Glutamatergic neuron (in vitro differentiated cells): Measurements from ENCODE around the gene VSTM5. TPM values are rescaled to one million over a fixed set of nuclear protein-coding genes. Genes with fewer than 3 reads are reported as not detected.
A peak's percentile ranks its signal among the peaks of the same experiment; 100 is the strongest.
"Not testable (repeated sequence)": the region's sequence is repeated elsewhere in the genome, so short reads cannot be mapped to it uniquely, and the experiment has no call there.

Source experiments
- DNase-seq: peaks from one replicate; pipeline ENCODE4 v3.0.0; 2022
- H3K27ac Mint-ChIP-seq: one replicate; pipeline ENCODE4 v1.8.0; 2020; ENCODE audit warnings: mild to moderate bottlenecking, mixed read lengths, inconsistent platforms; ENCODE audit not compliant: unreplicated experiment
- H3K27me3 Mint-ChIP-seq: one replicate; pipeline ENCODE4 v1.8.0; 2020; ENCODE audit warnings: mild to moderate bottlenecking, moderate library complexity, mixed read lengths, inconsistent platforms; ENCODE audit not compliant: unreplicated experiment
- H3K36me3 Mint-ChIP-seq: one replicate; pipeline ENCODE4 v1.8.0; 2020; ENCODE audit warnings: mild to moderate bottlenecking, mixed read lengths, inconsistent platforms; ENCODE audit not compliant: unreplicated experiment
- H3K4me1 Mint-ChIP-seq: one replicate; pipeline ENCODE4 v1.8.0; 2020; ENCODE audit warnings: mild to moderate bottlenecking, low read depth, mixed read lengths, inconsistent platforms; ENCODE audit not compliant: unreplicated experiment
- H3K4me3 Mint-ChIP-seq: one replicate; pipeline ENCODE4 v1.8.0; 2020; ENCODE audit warnings: mild to moderate bottlenecking, mixed read lengths, inconsistent platforms; ENCODE audit not compliant: unreplicated experiment
- H3K9me3 Mint-ChIP-seq: one replicate; pipeline ENCODE4 v1.8.0; 2020; ENCODE audit warnings: mild to moderate bottlenecking, moderate library complexity, mixed read lengths, inconsistent platforms; ENCODE audit not compliant: unreplicated experiment
- CTCF ChIP-seq: fragments of 200-600 bp; sonication (generic); IDR thresholded peaks from one replicate; pipeline ENCODE4 v1.5.0; 2021; ENCODE audit not compliant: partially characterized antibody, unreplicated experiment
- total RNA-seq: library from RNA; stranded (reverse); fragmentation: NEBNext Ultra II Directional; extraction: Animal tissue kit (Norgen Biotek cat#: 25700); gene quantifications from one replicate; pipeline ENCODE4 v1.2.1, GENCODE V29; 2021; ENCODE audit not compliant: unreplicated experiment

The VSTM5 gene
- total RNA-seq, 1 donor from 2014 or later: 2.0 TPM

- Mint-ChIP-seq H3K27ac (peak within 1 kb of the TSS; percentile 97), H3K36me3 (no peaks in the 10 kb centered on the region), H3K27me3 (peaks cover 4% of the 10 kb centered on the region), H3K9me3 (peaks cover 9% of the 10 kb centered on the region), H3K4me3 (peak within 1 kb of the TSS; percentile 99), H3K4me1 (peaks cover 7% of the 10 kb centered on the region)
- DNase-seq: peak; percentile 91
- peak; percentile 41 for TF ChIP-seq CTCF
These were observed 66.1 kb downstream of the VSTM5 start, which contains the start of gene MED17 for GRCh38 chr11:93784145-93784934. TSS of gene MED17 (plus strand) at chr11:93784282. CDS start at chr11:93784514, 232 bp downstream.

GRCh38 chr11:93783765-93784144, 66.7 kb downstream of the VSTM5 start:
- H3K4me3 Mint-ChIP-seq: peak overlapping the region; percentile 99
- H3K9me3 Mint-ChIP-seq: peaks cover 9% of the 10 kb centered on the region
- peaks cover 6% of the 10 kb centered on the region for H3K4me1 Mint-ChIP-seq
- H3K36me3 Mint-ChIP-seq: no peaks in the 10 kb centered on the region
- peak overlapping the region; percentile 97 for H3K27ac Mint-ChIP-seq
- TF ChIP-seq CTCF: peak; percentile 41
- no peak for DNase-seq
- H3K27me3 Mint-ChIP-seq: peaks cover 4% of the 10 kb centered on the region

GRCh38 chr11:93783362-93783761, 67.1 kb downstream of the VSTM5 start:
- DNase-seq: no peak
- Mint-ChIP-seq H3K9me3 (peaks cover 9% of the 10 kb centered on the region), H3K4me3 (peak overlapping the region; percentile 99), H3K4me1 (peaks cover 4% of the 10 kb centered on the region), H3K27me3 (peaks cover 4% of the 10 kb centered on the region), H3K27ac (no peak overlapping the region), H3K36me3 (no peaks in the 10 kb centered on the region)
- no peak for TF ChIP-seq CTCF

GRCh38 chr11:93775289-93775688, 75.1 kb downstream of the VSTM5 start:
- Mint-ChIP-seq H3K27ac (no peak overlapping the region), H3K4me3 (no peak overlapping the region), H3K36me3 (peaks cover 9% of the 10 kb centered on the region), H3K9me3 (peaks cover 8% of the 10 kb centered on the region), H3K4me1 (no peaks in the 10 kb centered on the region), H3K27me3 (no peaks in the 10 kb centered on the region)
- DNase-seq: peak; percentile 38
- TF ChIP-seq CTCF: peak; percentile 53

GRCh38 chr11:93774560-93774959, 75.9 kb downstream of the VSTM5 start:
- H3K36me3 Mint-ChIP-seq, DNase-seq, H3K4me1 Mint-ChIP-seq, H3K27me3 Mint-ChIP-seq, H3K9me3 Mint-ChIP-seq, H3K27ac Mint-ChIP-seq, H3K4me3 Mint-ChIP-seq: not testable (repeated sequence)
